H9 (cell line): ENCODE data around the gene GET4. TPM values are rescaled to one million over a fixed set of nuclear protein-coding genes. Genes with fewer than 3 reads are reported as not detected.
A peak's percentile ranks its signal among the peaks of the same experiment; 100 is the strongest.

Source experiments
- DNase-seq: peaks from one replicate; pipeline ENCODE4 v3.0.0-alpha.2; 2017
- H2AFZ ChIP-seq: one replicate; pipeline ENCODE4 v1.6.1; 2013; ENCODE audit warnings: mild to moderate bottlenecking, low read length, control low read depth, moderate library complexity
- H2AK5ac ChIP-seq: 2 replicates; pipeline ENCODE4 v1.6.1; 2013; ENCODE audit warnings: low read length, control low read depth, mixed read lengths; ENCODE audit not compliant: insufficient read length
- H2BK120ac ChIP-seq: one replicate; pipeline ENCODE4 v1.6.1; 2013; ENCODE audit warnings: low read depth, mild to moderate bottlenecking, low read length, control low read depth, inconsistent platforms; ENCODE audit not compliant: poor library complexity, severe bottlenecking
- H2BK12ac ChIP-seq: 2 replicates; pipeline ENCODE4 v1.6.1; 2013; ENCODE audit warnings: low read length, control low read depth, mixed read lengths, low read depth; ENCODE audit not compliant: insufficient read length
- H2BK15ac ChIP-seq: 2 replicates; pipeline ENCODE4 v1.6.1; 2013; ENCODE audit warnings: low read depth, low read length, control low read depth
- H2BK20ac ChIP-seq: one replicate; pipeline ENCODE4 v1.6.1; 2013; ENCODE audit warnings: low read depth, mild to moderate bottlenecking, low read length, control low read depth, inconsistent platforms; ENCODE audit not compliant: poor library complexity, severe bottlenecking
- H2BK5ac ChIP-seq: 2 replicates; pipeline ENCODE4 v1.6.1; 2013; ENCODE audit warnings: low read length, control low read depth, mixed read lengths; ENCODE audit not compliant: insufficient read length
- H3K14ac ChIP-seq: 2 replicates; pipeline ENCODE4 v1.6.1; 2013; ENCODE audit warnings: low read length, control low read depth; ENCODE audit not compliant: insufficient read depth
- H3K18ac ChIP-seq: 2 replicates; pipeline ENCODE4 v1.6.1; 2013; ENCODE audit warnings: low read depth, mild to moderate bottlenecking, mixed read lengths, low read length, control low read depth; ENCODE audit not compliant: insufficient read length
- H3K23ac ChIP-seq: 2 replicates; pipeline ENCODE4 v1.6.1; 2013; ENCODE audit warnings: low read length, control low read depth, mixed read lengths, low read depth; ENCODE audit not compliant: insufficient read length
- H3K23me2 ChIP-seq: 2 replicates; pipeline ENCODE4 v1.6.1; 2013; ENCODE audit warnings: low read depth, mild to moderate bottlenecking, mixed read lengths, low read length, control low read depth; ENCODE audit not compliant: insufficient read length, poor library complexity, severe bottlenecking
- H3K27ac ChIP-seq: 2 replicates; pipeline ENCODE4 v1.5.1; 2013; ENCODE audit warnings: low read length, control low read depth, mixed read lengths, low read depth; ENCODE audit not compliant: insufficient read length
- H3K27me3 ChIP-seq: 2 replicates; pipeline ENCODE4 v1.6.1; 2013; ENCODE audit warnings: low read length, control low read depth, inconsistent platforms; ENCODE audit not compliant: insufficient read depth
- H3K4ac ChIP-seq: 2 replicates; pipeline ENCODE4 v1.6.1; 2013; ENCODE audit warnings: low read depth, mild to moderate bottlenecking, control low read depth, inconsistent platforms, low read length, moderate library complexity
- H3K4me1 ChIP-seq: 2 replicates; pipeline ENCODE4 v1.6.1; 2013; ENCODE audit warnings: low read length, control low read depth, inconsistent platforms; ENCODE audit not compliant: insufficient read depth
- H3K4me2 ChIP-seq: 2 replicates; pipeline ENCODE4 v1.6.1; 2013; ENCODE audit warnings: low read length, control low read depth, mixed read lengths; ENCODE audit not compliant: insufficient read length, insufficient read depth
- H3K56ac ChIP-seq: 2 replicates; pipeline ENCODE4 v1.6.1; 2013; ENCODE audit warnings: low read depth, mild to moderate bottlenecking, mixed read lengths, low read length, control low read depth; ENCODE audit not compliant: insufficient read length
- H3K79me1 ChIP-seq: 2 replicates; pipeline ENCODE4 v1.6.1; 2013; ENCODE audit warnings: low read depth, mild to moderate bottlenecking, moderate library complexity, low read length, control low read depth, inconsistent platforms; ENCODE audit not compliant: insufficient read depth, poor library complexity, severe bottlenecking
- H3K79me2 ChIP-seq: 2 replicates; pipeline ENCODE4 v1.6.1; 2013; ENCODE audit warnings: low read length, control low read depth, inconsistent platforms; ENCODE audit not compliant: insufficient read depth
- H3K9ac ChIP-seq: 2 replicates; pipeline ENCODE4 v1.6.1; 2013; ENCODE audit warnings: low read length, control low read depth, mixed read lengths; ENCODE audit not compliant: insufficient read length; ENCODE audit errors: extremely low read depth
- H3K9me3 ChIP-seq: one replicate; pipeline ENCODE4 v1.6.1; 2013; ENCODE audit warnings: low read depth, low read length, inconsistent platforms; ENCODE audit not compliant: control insufficient read depth
- H3T11ph ChIP-seq: one replicate; pipeline ENCODE4 v1.6.1; 2013; ENCODE audit warnings: mild to moderate bottlenecking, low read length, control low read depth, inconsistent platforms
- H4K20me1 ChIP-seq: one replicate; pipeline ENCODE4 v1.6.1; 2013; ENCODE audit not compliant: control insufficient read depth, insufficient read length, insufficient read depth
- H4K5ac ChIP-seq: 2 replicates; pipeline ENCODE4 v1.6.1; 2013; ENCODE audit warnings: low read depth, mild to moderate bottlenecking, mixed read lengths, low read length, control low read depth; ENCODE audit not compliant: insufficient read length
- H4K8ac ChIP-seq: replicated peaks from 2 replicates; pipeline ENCODE4 v1.6.1; 2013; ENCODE audit warnings: low read length, control low read depth, mixed read lengths, low read depth; ENCODE audit not compliant: insufficient read length
- H4K91ac ChIP-seq: 2 replicates; pipeline ENCODE4 v1.6.1; 2013; ENCODE audit warnings: low read depth, mild to moderate bottlenecking, moderate library complexity, mixed read lengths, low read length, control low read depth; ENCODE audit not compliant: insufficient read length
- H3K27ac Mint-ChIP-seq, 3 experiments: 2 replicates in 2 of 3; 3 replicates in 1 of 3; pipeline ENCODE4 v1.8.0; 2020 to 2021; ENCODE audit warnings: mixed read lengths in 3 of 3, mild to moderate bottlenecking in 1 of 3, moderate library complexity in 1 of 3
- H3K27me3 Mint-ChIP-seq: 2 replicates; pipeline ENCODE4 v1.8.0; 2021; ENCODE audit warnings: low read depth, mild to moderate bottlenecking, moderate library complexity, mixed read lengths
- H3K36me3 Mint-ChIP-seq, 3 experiments: 2 replicates in 2 of 3; 3 replicates in 1 of 3; pipeline ENCODE4 v1.8.0; 2020 to 2021; ENCODE audit warnings: low read depth in 3 of 3, mixed read lengths in 3 of 3; ENCODE audit not compliant: insufficient read depth in 1 of 3
- H3K4me1 Mint-ChIP-seq, 2 experiments: 2 replicates each; pipeline ENCODE4 v1.8.0; 2020; ENCODE audit warnings: mixed read lengths in 2 of 2
- H3K4me3 Mint-ChIP-seq, 2 experiments: 2 replicates in 1 of 2; 3 replicates in 1 of 2; pipeline ENCODE4 v1.8.0; 2020 to 2021; ENCODE audit warnings: mild to moderate bottlenecking in 2 of 2, mixed read lengths in 2 of 2, moderate library complexity in 1 of 2
- H3K9me3 Mint-ChIP-seq, 2 experiments: 2 replicates in 1 of 2; 3 replicates in 1 of 2; pipeline ENCODE4 v1.8.0; 2020; ENCODE audit warnings: mild to moderate bottlenecking in 2 of 2, mixed read lengths in 2 of 2, moderate library complexity in 1 of 2
- WGBS: extraction: QIAGEN DNeasy Blood & Tissue Kit; methylation state at CpG from one replicate; pipeline ENCODE4 v1.1.7; 2013; ENCODE audit warnings: missing lambda C conversion rate, low lambda C conversion rate, mixed read lengths; ENCODE audit not compliant: insufficient read length; ENCODE audit errors: extremely low coverage; 5-methylcytosine and 5-hydroxymethylcytosine counted together
- total RNA-seq: library from RNA; stranded (reverse); gene quantifications from 2 replicates; pipeline ENCODE4 v1.2.1, GENCODE V29; 2021
- TF ChIP-seq, protein P1 (sequence below): fragments of 200-600 bp; sonication (generic); conservative IDR thresholded peaks from 3 replicates; pipeline ENCODE4 v1.8.0; 2021; ENCODE audit warnings: antibody characterized with exemption, mild to moderate bottlenecking

GET4 gene
- total RNA-seq, 1 experiment from 2014 or later, result 70.2 TPM

DNA sequence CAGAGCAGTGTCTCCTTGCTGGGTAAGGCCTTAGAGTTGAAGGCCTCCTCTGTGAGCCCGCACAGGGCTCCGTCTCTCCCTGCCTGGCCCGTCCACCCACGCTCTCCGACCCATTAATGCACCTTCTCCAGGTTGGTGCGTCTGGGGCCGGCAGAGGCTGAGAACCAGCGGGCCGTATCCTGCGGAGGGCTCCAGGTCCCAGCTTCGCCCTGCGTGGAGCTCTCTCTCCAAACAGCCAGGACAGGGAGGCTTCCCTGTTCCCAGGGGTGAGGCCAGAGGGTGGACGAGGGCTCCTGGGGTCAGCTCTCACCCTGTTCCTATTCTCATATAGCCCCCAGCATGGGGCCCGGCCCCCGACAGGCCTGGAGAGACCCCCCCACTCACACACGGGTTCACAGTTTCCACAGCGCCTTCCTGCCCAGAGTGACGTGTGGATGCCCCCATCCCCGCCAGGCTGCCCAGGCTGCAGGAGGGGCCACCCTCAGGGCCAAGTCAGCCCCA is 34.6 kb downstream of the GET4 start:
- WGBS, result no CpG with 5 or more reads among the region's 19 CpGs
- Histone ChIP-seq H3K4me1 (no peaks in the 10 kb centered on the region; the same call in 1 of the 2 replicates), H3K27ac (no peak overlapping the region), H3K4ac (no peak overlapping the region), H4K20me1 (no peaks in the 10 kb centered on the region), H3T11ph (no peak overlapping the region), H2AFZ (no peak overlapping the region), H2BK120ac (no peak overlapping the region), H4K8ac (no peak overlapping the region), H3K79me2 (no peaks in the 10 kb centered on the region), H3K23ac (no peak overlapping the region), H4K91ac (no peak overlapping the region), H3K9ac (no peak overlapping the region), H3K4me2 (no peak overlapping the region), H3K23me2 (peaks cover 3% of the 10 kb centered on the region), H3K56ac (no peak overlapping the region), H2BK5ac (no peak overlapping the region), H3K27me3 (no peaks in the 10 kb centered on the region), H2BK12ac (no peak overlapping the region), H3K18ac (peak overlapping the region; percentile 19), H4K5ac (no peak overlapping the region), H2BK20ac (no peak overlapping the region), H3K79me1 (no peaks in the 10 kb centered on the region), H3K9me3 (no peaks in the 10 kb centered on the region), H3K14ac (no peak overlapping the region), H2AK5ac (no peak overlapping the region), H2BK15ac (no peak overlapping the region)
- H3K9me3 Mint-ChIP-seq, result no peaks in the 10 kb centered on the region
- TF ChIP-seq, protein P1, sequence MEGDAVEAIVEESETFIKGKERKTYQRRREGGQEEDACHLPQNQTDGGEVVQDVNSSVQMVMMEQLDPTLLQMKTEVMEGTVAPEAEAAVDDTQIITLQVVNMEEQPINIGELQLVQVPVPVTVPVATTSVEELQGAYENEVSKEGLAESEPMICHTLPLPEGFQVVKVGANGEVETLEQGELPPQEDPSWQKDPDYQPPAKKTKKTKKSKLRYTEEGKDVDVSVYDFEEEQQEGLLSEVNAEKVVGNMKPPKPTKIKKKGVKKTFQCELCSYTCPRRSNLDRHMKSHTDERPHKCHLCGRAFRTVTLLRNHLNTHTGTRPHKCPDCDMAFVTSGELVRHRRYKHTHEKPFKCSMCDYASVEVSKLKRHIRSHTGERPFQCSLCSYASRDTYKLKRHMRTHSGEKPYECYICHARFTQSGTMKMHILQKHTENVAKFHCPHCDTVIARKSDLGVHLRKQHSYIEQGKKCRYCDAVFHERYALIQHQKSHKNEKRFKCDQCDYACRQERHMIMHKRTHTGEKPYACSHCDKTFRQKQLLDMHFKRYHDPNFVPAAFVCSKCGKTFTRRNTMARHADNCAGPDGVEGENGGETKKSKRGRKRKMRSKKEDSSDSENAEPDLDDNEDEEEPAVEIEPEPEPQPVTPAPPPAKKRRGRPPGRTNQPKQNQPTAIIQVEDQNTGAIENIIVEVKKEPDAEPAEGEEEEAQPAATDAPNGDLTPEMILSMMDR, result no peak
- no peak overlapping the region for H3K4me3 Mint-ChIP-seq
- H3K4me1 Mint-ChIP-seq, result peaks cover 0 to 5% of the 10 kb centered on the region in 2 experiments; a peak in 1 of 4 replicates
- peaks cover 14% of the 10 kb centered on the region for H3K27me3 Mint-ChIP-seq
- no peak overlapping the region for H3K27ac Mint-ChIP-seq
- no peak for DNase-seq
- no peaks in the 10 kb centered on the region for H3K36me3 Mint-ChIP-seq
